Uterus (tissue), 2 donors: ENCODE measurements around the gene FAM221B.

Source experiments
- CTCF ChIP-seq, 4 experiments: fragments of 200-600 bp in 2 of 4; fragments of 450-650 bp in 2 of 4; sonication (generic) in 2 of 4; IDR thresholded peaks; one replicate each; pipeline ENCODE4 v1.5.1; 2016 to 2019; ENCODE audit warnings: antibody characterized with exemption in 4 of 4, mild to moderate bottlenecking in 2 of 4, moderate library complexity in 1 of 4
- POLR2A ChIP-seq, 2 donors: fragments of 450-650 bp; IDR thresholded peaks; one replicate each; pipeline ENCODE4 v1.6.1; 2016; ENCODE audit warnings: antibody characterized with exemption in 2 of 2, mild to moderate bottlenecking in 1 of 2, moderate library complexity in 1 of 2

- TF ChIP-seq POLR2A (IDR thresholded peaks at IDR 0.05) (no peak), CTCF (IDR thresholded peaks at IDR 0.05) (no peak)
These were observed 2.5 kb upstream of the FAM221B start for GRCh38 chr9:35831040-35831439.
